ENCODE measurements around the gene TMEM232.

The TMEM232 gene

DNA sequence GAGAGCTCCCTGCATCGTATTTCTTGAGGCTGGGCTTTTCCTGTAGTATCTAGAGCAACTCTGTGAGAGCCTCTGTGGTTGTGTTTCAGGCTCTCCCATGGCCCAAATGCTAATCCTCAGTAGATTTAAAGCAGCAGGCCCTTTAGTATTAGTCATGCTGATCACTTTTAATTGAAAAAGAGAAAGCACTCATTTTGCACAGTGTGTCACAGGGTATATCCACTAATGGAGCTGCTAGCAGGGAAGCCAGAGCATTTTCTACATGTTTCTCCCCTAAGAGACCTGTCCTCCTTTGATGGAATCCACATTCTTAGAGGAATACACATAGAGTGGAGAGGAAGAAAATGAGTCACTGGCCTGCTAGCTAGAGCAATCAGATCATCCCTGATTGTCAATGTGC lies 348.5 kb downstream of the TMEM232 start:
- DNase-seq: no peak

DNA sequence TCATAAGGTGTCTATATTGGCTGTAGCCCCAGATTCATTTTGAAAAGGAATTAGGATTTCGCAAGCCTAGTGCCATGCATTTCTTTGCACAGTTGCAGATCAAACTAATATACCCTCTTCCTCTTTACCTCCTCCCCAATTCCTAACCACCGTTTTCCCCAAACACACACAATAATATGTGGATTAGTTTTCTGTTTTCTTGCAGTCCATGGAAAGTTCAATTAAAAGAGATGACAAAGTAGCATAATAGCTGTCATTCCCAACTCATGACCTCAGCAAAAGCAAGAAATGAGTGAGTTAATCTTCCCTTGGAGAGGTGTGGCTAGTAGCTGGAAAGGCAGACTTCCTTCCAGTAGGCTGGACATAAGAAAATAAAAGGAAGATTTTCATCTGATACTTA lies 349.1 kb downstream of the TMEM232 start:
- DNase-seq: no peak

- DNase-seq: no peak
Measured at GRCh38 chr5:110376281-110376951, 350.1 kb downstream of the TMEM232 start.

- no peak for DNase-seq
Measured at GRCh38 chr5:110371725-110372041, 354.8 kb downstream of the TMEM232 start.

- no peak for DNase-seq
Measured at GRCh38 chr5:110371011-110371724, 355.3 kb downstream of the TMEM232 start.
